GM12878 (cell line): Measurements from ENCODE around the gene MPRIP. TPM values are rescaled to one million over a fixed set of nuclear protein-coding genes. Genes with fewer than 3 reads are reported as not detected.

Experiments
- ATAC-seq: fragments of 200-7000 bp; cut with Tn5 transposase; 3 replicates; pipeline ENCODE4 v1.9.1; 2020; ENCODE audit warnings: mild to moderate bottlenecking, moderate library complexity
- BruUV-seq: library from RNA; stranded (reverse); fragments of 400-500 nt; replicated peaks from 2 replicates; lab custom pipeline; 2021; lab: Mats Ljungman, UMichigan
- CTCF ChIA-PET: fragments of 300-600 bp; sonication (Branson Sonifier 250); formaldehyde crosslinking; extraction: SDS; loops from one replicate; lab custom pipeline; 2021; ENCODE audit warnings: inconsistent platforms; lab: Yijun Ruan, JAX
- POLR2A ChIA-PET: fragments of 350-600 bp; formaldehyde crosslinking; extraction: SDS; loops from one replicate; lab custom pipeline; 2021; ENCODE audit warnings: inconsistent platforms; lab: Charles Lee
- RAD21 ChIA-PET: fragments of 300-600 bp; sonication (Branson Sonifier 250); formaldehyde crosslinking; loops from one replicate; lab custom pipeline; 2023; ENCODE audit warnings: antibody characterized with exemption; ENCODE audit not compliant: unreplicated experiment; lab: Charles Lee
- SMC1A ChIA-PET: fragments of 300-600 bp; sonication (Branson Sonifier 250); formaldehyde crosslinking; loops from one replicate; lab custom pipeline; 2023; ENCODE audit not compliant: unreplicated experiment, uncharacterized antibody; lab: Charles Lee
- DNase-seq: peaks from one replicate; pipeline ENCODE4 v3.0.0-alpha.2; 2011; ENCODE audit warnings: low read depth, low spot score
- FAIRE-seq: peaks from 3 replicates; lab custom pipeline; 2011; peaks lifted over from hg19 to GRCh38; lab: Jason Lieb, UNC
- H2AFZ ChIP-seq: 2 replicates; pipeline ENCODE4 v1.6.0; 2011; ENCODE audit warnings: low read depth, low read length, control low read depth; ENCODE audit not compliant: control insufficient read depth
- H3K27ac ChIP-seq: 2 replicates; pipeline ENCODE4 v1.5.1; 2011; ENCODE audit warnings: control low read depth; ENCODE audit not compliant: control insufficient read depth, insufficient read depth
- H3K27me3 ChIP-seq, 2 experiments: replicated peaks in 1 of 2; 2 replicates each; pipeline versions ENCODE4 v1.6.0 to v1.6.1; 2011; ENCODE audit warnings: low read length in 1 of 2; ENCODE audit not compliant: control insufficient read depth in 2 of 2, insufficient read depth in 2 of 2
- H3K36me3 ChIP-seq, 2 experiments: 2 replicates each; pipeline ENCODE4 v1.5.1; 2011; ENCODE audit warnings: low read length in 1 of 2; ENCODE audit not compliant: control insufficient read depth in 2 of 2, insufficient read depth in 2 of 2
- H3K4me1 ChIP-seq: 2 replicates; pipeline ENCODE4 v1.6.1; 2011; ENCODE audit warnings: mild to moderate bottlenecking, low read length, moderate library complexity, mixed read lengths; ENCODE audit not compliant: control insufficient read depth, insufficient read depth
- H3K4me2 ChIP-seq: 2 replicates; pipeline ENCODE4 v1.6.0; 2011; ENCODE audit warnings: control low read depth; ENCODE audit not compliant: control insufficient read depth, insufficient read depth
- H3K4me3 ChIP-seq: fragments of 200-600 bp; sonication (generic); 2 replicates; pipeline ENCODE4 v1.5.1; 2016
- H3K79me2 ChIP-seq: 2 replicates; pipeline ENCODE4 v1.6.0; 2011; ENCODE audit warnings: low read length; ENCODE audit not compliant: control insufficient read depth, insufficient read depth
- H3K9ac ChIP-seq: 2 replicates; pipeline ENCODE4 v1.8.0; 2011; ENCODE audit warnings: low read length, control low read depth, mixed read lengths; ENCODE audit not compliant: control insufficient read depth, insufficient read depth
- H3K9me3 ChIP-seq: replicated peaks from 3 replicates; pipeline ENCODE4 v1.5.1; 2011; ENCODE audit warnings: mild to moderate bottlenecking, low read length; ENCODE audit not compliant: control insufficient read depth, insufficient read depth
- H4K20me1 ChIP-seq: 2 replicates; pipeline ENCODE4 v1.6.0; 2011; ENCODE audit not compliant: control insufficient read depth, insufficient read depth
- CBX3 ChIP-seq: fragments of 200-600 bp; sonication (generic); IDR thresholded peaks from 2 replicates; pipeline ENCODE4 v1.6.1; 2016; ENCODE audit warnings: low read depth, borderline replicate concordance
- CREB1 ChIP-seq: IDR thresholded peaks from 2 replicates; pipeline ENCODE4 v1.6.1; 2012; ENCODE audit warnings: low read depth, mild to moderate bottlenecking, inconsistent platforms
- GATAD2B ChIP-seq: fragments of 450-650 bp; conservative IDR thresholded peaks from 2 replicates; pipeline ENCODE4 v1.6.1; 2017; ENCODE audit warnings: low read depth, mild to moderate bottlenecking, moderate library complexity
- IRF4 ChIP-seq: IDR thresholded peaks from 2 replicates; pipeline ENCODE4 v1.6.1; 2011; ENCODE audit warnings: low read depth, low read length
- LARP7 ChIP-seq: fragments of 450-650 bp; IDR thresholded peaks from 2 replicates; pipeline ENCODE4 v1.6.1; 2017; ENCODE audit warnings: mild to moderate bottlenecking
- MXI1 ChIP-seq: fragments of 150-350 bp; IDR thresholded peaks from 2 replicates; pipeline ENCODE4 v1.6.1; 2011; ENCODE audit warnings: low read depth, mild to moderate bottlenecking, inconsistent platforms, low read length, improper control_type of control experiment
- NR2C2 ChIP-seq: IDR thresholded peaks from 2 replicates; pipeline ENCODE4 v1.6.1; 2011; ENCODE audit warnings: borderline replicate concordance, low read depth; ENCODE audit not compliant: control insufficient read depth, insufficient read length
- PAX8 ChIP-seq: fragments of 450-650 bp; IDR thresholded peaks from 2 replicates; pipeline ENCODE4 v1.6.1; 2017; ENCODE audit warnings: mild to moderate bottlenecking, moderate library complexity
- POU2F2 ChIP-seq: IDR thresholded peaks from 3 replicates; pipeline ENCODE4 v1.6.1; 2011; ENCODE audit warnings: low read depth, mild to moderate bottlenecking, low read length, borderline replicate concordance
- SPI1 ChIP-seq: IDR thresholded peaks from 2 replicates; pipeline ENCODE4 v1.6.1; 2011; ENCODE audit warnings: low read depth, mild to moderate bottlenecking, low read length, moderate library complexity, borderline replicate concordance; ENCODE audit not compliant: insufficient read depth
- ZNF207 ChIP-seq: fragments of 450-650 bp; IDR thresholded peaks from 2 replicates; pipeline ENCODE4 v1.6.1; 2014; ENCODE audit warnings: antibody characterized with exemption, mild to moderate bottlenecking, borderline replicate concordance
- WGBS: methylation state at CpG from one replicate; pipeline ENCODE4 v1.1.6; 2016; ENCODE audit warnings: low lambda C conversion rate; ENCODE audit not compliant: insufficient replicate concordance, insufficient coverage; ENCODE audit errors: missing lambda C conversion rate; 5-methylcytosine and 5-hydroxymethylcytosine counted together
- in situ Hi-C: fragments of 300-500 bp; cut with MboI; formaldehyde crosslinking; loops from 9 replicates; pipeline ENCODE4 v1.14.3; 2018; ENCODE audit warnings: mixed read lengths
- intact Hi-C: fragments of 100-400 bp; cut with micrococcal nuclease; formaldehyde crosslinking; loops from one replicate; pipeline ENCODE4 v1.14.2; 2022; ENCODE audit not compliant: unreplicated experiment
- polyA plus RNA-seq, 11 experiments: library from polyadenylated mRNA; depleted of rRNA in 4 of 11; unstranded in 6 of 11; stranded (reverse) in 5 of 11; fragments of >200 nt; fragmentation: Nextera tagmentation in 4 of 11; fragmentation: Illumina TruSeq in 1 of 11; extraction: Ambion mirVana in 4 of 11; extraction: Trizol in 1 of 11; gene quantifications; 1 replicate in 1 of 11; 2 replicates in 10 of 11; pipeline versions ENCODE4 v1.2.1 to v1.2.3, GENCODE V29; 2011 to 2016; ENCODE audit warnings: inconsistent platforms in 2 of 11, missing spikeins in 2 of 11, low read depth in 1 of 11
- total RNA-seq, 4 experiments: library from RNA; depleted of rRNA in 3 of 4; stranded (reverse); fragments of >200 nt in 3 of 4; fragmentation: Illumina TruSeq in 1 of 4; extraction: Trizol in 1 of 4; gene quantifications; 2 replicates each; pipeline versions ENCODE4 v1.2.1 to v1.2.3, GENCODE V29; 2013 to 2021
- TF ChIP-seq, protein P1 (sequence below): fragments of 450-650 bp; conservative IDR thresholded peaks from 2 replicates; pipeline ENCODE4 v1.6.1; 2017; ENCODE audit warnings: mild to moderate bottlenecking, moderate library complexity
- TF ChIP-seq, protein P2 (sequence below): fragments of 450-650 bp; IDR thresholded peaks from 2 replicates; pipeline ENCODE4 v1.6.1; 2017; ENCODE audit warnings: mild to moderate bottlenecking, moderate library complexity
- TF ChIP-seq, protein P3 (sequence below): fragments of 450-650 bp; IDR thresholded peaks from 2 replicates; pipeline ENCODE4 v1.6.1; 2017; ENCODE audit warnings: antibody characterized with exemption, mild to moderate bottlenecking, moderate library complexity
- TF ChIP-seq, protein P4 (sequence below): IDR thresholded peaks from 2 replicates; pipeline ENCODE4 v1.6.1; 2011; ENCODE audit warnings: low read depth, mild to moderate bottlenecking, low read length, moderate library complexity, borderline replicate concordance; ENCODE audit errors: extremely low read depth

The MPRIP gene
- total and polyA plus RNA-seq, 10 of the 15 experiments (the other 5 are each of a cell fraction or from before 2014, with no cell fraction given): 16.5 to 168 (median 71.7) TPM

DNA sequence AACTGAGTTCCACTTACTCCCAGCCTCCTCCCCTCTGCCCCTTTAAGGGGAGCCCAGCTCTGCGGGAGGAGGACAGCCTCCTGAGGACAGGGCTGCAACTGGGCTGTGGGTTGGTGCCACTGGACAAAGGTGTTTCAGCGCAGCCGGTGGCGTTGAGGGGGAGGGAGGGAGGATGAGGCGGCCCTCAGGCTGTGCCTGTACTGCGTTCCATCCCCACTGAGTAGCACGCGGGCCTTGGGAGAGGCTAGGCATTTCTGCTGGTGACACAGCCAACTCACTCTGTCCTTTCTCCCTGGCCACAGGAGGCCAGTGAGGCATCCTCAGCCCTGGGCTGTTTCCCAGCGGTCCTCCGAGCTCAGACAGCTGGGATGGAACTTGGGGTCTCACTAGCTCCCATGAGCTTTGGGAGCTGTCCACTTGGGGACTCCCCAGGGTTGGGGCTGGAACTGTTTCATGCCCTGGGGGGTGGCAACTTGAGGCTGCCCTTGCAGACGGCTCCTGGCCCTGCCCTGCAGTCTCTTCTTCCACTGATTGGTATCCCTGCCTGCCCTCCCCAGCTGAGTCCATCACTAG is 70.5 kb downstream of the MPRIP start:
- Histone ChIP-seq H3K36me3 (peaks cover 0 to 7% of the 10 kb centered on the region in 2 experiments; a peak in 2 of 4 replicates), H3K4me1 (peaks cover 11% of the 10 kb centered on the region), H3K9ac (no peak overlapping the region), H3K4me2 (no peak overlapping the region), H4K20me1 (no peaks in the 10 kb centered on the region; the same call in 1 of the 2 replicates), H3K4me3 (no peak overlapping the region), H2AFZ (no peak overlapping the region), H3K9me3 (no peaks in the 10 kb centered on the region), H3K27me3 (no peaks in the 10 kb centered on the region), H3K79me2 (peaks cover 19% of the 10 kb centered on the region), H3K27ac (no peak overlapping the region)
- ChIA-PET POLR2A (no interaction called here), CTCF (interaction anchor here (0.6 kb wide), 1 partner anchor 944 kb away, joined by 3 read pairs; no protein-coding TSS in a partner anchor), RAD21 (no interaction called here), SMC1A (no interaction called here)
- in situ Hi-C loops: no loop called here
- intact Hi-C loops: no loop called here
- FAIRE-seq (no peak), DNase-seq (no peak), ATAC-seq (no peak)
- no TSS peak for BruUV-seq
- WGBS: 95% methylated on average over 11 of the region's 11 CpGs
- TF ChIP-seq, protein P1, sequence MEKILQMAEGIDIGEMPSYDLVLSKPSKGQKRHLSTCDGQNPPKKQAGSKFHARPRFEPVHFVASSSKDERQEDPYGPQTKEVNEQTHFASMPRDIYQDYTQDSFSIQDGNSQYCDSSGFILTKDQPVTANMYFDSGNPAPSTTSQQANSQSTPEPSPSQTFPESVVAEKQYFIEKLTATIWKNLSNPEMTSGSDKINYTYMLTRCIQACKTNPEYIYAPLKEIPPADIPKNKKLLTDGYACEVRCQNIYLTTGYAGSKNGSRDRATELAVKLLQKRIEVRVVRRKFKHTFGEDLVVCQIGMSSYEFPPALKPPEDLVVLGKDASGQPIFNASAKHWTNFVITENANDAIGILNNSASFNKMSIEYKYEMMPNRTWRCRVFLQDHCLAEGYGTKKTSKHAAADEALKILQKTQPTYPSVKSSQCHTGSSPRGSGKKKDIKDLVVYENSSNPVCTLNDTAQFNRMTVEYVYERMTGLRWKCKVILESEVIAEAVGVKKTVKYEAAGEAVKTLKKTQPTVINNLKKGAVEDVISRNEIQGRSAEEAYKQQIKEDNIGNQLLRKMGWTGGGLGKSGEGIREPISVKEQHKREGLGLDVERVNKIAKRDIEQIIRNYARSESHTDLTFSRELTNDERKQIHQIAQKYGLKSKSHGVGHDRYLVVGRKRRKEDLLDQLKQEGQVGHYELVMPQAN: no peak
- TF ChIP-seq SPI1 (no peak), ZNF207 (no peak), GATAD2B (no peak), NR2C2 (no peak), CBX3 (no peak), LARP7 (no peak), IRF4 (no peak), PAX8 (no peak), MXI1 (no peak), POU2F2 (no peak), CREB1 (no peak)
- TF ChIP-seq, protein P2, sequence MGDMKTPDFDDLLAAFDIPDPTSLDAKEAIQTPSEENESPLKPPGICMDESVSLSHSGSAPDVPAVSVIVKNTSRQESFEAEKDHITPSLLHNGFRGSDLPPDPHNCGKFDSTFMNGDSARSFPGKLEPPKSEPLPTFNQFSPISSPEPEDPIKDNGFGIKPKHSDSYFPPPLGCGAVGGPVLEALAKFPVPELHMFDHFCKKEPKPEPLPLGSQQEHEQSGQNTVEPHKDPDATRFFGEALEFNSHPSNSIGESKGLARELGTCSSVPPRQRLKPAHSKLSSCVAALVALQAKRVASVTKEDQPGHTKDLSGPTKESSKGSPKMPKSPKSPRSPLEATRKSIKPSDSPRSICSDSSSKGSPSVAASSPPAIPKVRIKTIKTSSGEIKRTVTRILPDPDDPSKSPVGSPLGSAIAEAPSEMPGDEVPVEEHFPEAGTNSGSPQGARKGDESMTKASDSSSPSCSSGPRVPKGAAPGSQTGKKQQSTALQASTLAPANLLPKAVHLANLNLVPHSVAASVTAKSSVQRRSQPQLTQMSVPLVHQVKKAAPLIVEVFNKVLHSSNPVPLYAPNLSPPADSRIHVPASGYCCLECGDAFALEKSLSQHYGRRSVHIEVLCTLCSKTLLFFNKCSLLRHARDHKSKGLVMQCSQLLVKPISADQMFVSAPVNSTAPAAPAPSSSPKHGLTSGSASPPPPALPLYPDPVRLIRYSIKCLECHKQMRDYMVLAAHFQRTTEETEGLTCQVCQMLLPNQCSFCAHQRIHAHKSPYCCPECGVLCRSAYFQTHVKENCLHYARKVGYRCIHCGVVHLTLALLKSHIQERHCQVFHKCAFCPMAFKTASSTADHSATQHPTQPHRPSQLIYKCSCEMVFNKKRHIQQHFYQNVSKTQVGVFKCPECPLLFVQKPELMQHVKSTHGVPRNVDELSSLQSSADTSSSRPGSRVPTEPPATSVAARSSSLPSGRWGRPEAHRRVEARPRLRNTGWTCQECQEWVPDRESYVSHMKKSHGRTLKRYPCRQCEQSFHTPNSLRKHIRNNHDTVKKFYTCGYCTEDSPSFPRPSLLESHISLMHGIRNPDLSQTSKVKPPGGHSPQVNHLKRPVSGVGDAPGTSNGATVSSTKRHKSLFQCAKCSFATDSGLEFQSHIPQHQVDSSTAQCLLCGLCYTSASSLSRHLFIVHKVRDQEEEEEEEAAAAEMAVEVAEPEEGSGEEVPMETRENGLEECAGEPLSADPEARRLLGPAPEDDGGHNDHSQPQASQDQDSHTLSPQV: no peak
- TF ChIP-seq, protein P3, sequence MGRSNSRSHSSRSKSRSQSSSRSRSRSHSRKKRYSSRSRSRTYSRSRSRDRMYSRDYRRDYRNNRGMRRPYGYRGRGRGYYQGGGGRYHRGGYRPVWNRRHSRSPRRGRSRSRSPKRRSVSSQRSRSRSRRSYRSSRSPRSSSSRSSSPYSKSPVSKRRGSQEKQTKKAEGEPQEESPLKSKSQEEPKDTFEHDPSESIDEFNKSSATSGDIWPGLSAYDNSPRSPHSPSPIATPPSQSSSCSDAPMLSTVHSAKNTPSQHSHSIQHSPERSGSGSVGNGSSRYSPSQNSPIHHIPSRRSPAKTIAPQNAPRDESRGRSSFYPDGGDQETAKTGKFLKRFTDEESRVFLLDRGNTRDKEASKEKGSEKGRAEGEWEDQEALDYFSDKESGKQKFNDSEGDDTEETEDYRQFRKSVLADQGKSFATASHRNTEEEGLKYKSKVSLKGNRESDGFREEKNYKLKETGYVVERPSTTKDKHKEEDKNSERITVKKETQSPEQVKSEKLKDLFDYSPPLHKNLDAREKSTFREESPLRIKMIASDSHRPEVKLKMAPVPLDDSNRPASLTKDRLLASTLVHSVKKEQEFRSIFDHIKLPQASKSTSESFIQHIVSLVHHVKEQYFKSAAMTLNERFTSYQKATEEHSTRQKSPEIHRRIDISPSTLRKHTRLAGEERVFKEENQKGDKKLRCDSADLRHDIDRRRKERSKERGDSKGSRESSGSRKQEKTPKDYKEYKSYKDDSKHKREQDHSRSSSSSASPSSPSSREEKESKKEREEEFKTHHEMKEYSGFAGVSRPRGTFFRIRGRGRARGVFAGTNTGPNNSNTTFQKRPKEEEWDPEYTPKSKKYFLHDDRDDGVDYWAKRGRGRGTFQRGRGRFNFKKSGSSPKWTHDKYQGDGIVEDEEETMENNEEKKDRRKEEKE: no peak
- TF ChIP-seq, protein P4, sequence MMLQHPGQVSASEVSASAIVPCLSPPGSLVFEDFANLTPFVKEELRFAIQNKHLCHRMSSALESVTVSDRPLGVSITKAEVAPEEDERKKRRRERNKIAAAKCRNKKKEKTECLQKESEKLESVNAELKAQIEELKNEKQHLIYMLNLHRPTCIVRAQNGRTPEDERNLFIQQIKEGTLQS: no peak
